Small intestine (tissue), 7 donors: Measurements from ENCODE around the gene HSD11B2. TPM values are rescaled to one million over a fixed set of nuclear protein-coding genes. Genes with fewer than 3 reads are reported as not detected.

Experiments used
- DNase-seq, 2 donors: peaks; one replicate each; pipeline versions ENCODE4 v3.0.0 to v3.0.0-alpha.2; 2013
- FAIRE-seq: peaks from 2 replicates; lab custom pipeline; 2012; peaks lifted over from hg19 to GRCh38; lab: Jason Lieb, UNC
- H3K27ac ChIP-seq, 3 donors: one replicate each; pipeline ENCODE4 v1.5.1; 2013; ENCODE audit warnings: low read length in 2 of 3, mild to moderate bottlenecking in 2 of 3, control low read depth in 1 of 3, inconsistent platforms in 1 of 3, low read depth in 1 of 3, moderate library complexity in 1 of 3
- H3K27me3 ChIP-seq, 3 donors: one replicate each; pipeline ENCODE4 v1.6.1; 2013; ENCODE audit warnings: low read length in 3 of 3, inconsistent platforms in 1 of 3; ENCODE audit not compliant: control insufficient read depth in 3 of 3, insufficient read depth in 3 of 3
- H3K36me3 ChIP-seq, 3 donors: one replicate each; pipeline ENCODE4 v1.6.1; 2013; ENCODE audit warnings: low read length in 3 of 3, inconsistent platforms in 1 of 3, low read depth in 1 of 3, mild to moderate bottlenecking in 1 of 3, moderate library complexity in 1 of 3; ENCODE audit not compliant: control insufficient read depth in 3 of 3, insufficient read depth in 2 of 3
- H3K4me1 ChIP-seq, 3 donors: one replicate each; pipeline ENCODE4 v1.6.1; 2013; ENCODE audit warnings: low read length in 2 of 3, inconsistent platforms in 1 of 3, low read depth in 1 of 3, mild to moderate bottlenecking in 1 of 3, moderate library complexity in 1 of 3; ENCODE audit not compliant: control insufficient read depth in 3 of 3, insufficient read depth in 2 of 3
- H3K4me3 ChIP-seq, 3 donors: one replicate each; pipeline ENCODE4 v1.5.1; 2013; ENCODE audit warnings: low read length in 3 of 3, control low read depth in 1 of 3, inconsistent platforms in 1 of 3, low read depth in 1 of 3, mild to moderate bottlenecking in 1 of 3, moderate library complexity in 1 of 3
- H3K9me3 ChIP-seq, 2 donors: one replicate each; pipeline ENCODE4 v1.6.1; 2013; ENCODE audit warnings: low read depth in 1 of 2, low read length in 1 of 2; ENCODE audit not compliant: control insufficient read depth in 2 of 2, insufficient read depth in 1 of 2
- WGBS, 3 donors: extraction: QIAGEN DNeasy Blood & Tissue Kit; methylation state at CpG; one replicate each; pipeline ENCODE4 v1.1.7; 2013; 5-methylcytosine and 5-hydroxymethylcytosine counted together
- polyA plus RNA-seq, 4 donors: library from polyadenylated mRNA; stranded (reverse) in 3 of 4; unstranded in 1 of 4; fragments of 200-250 nt in 3 of 4; fragments of 120-200 nt in 1 of 4; gene quantifications; one replicate each; pipeline versions ENCODE4 v1.2.1 to v1.2.3, GENCODE V29; 2013
- donor health status: healthy with polysubstance abuse.
- donor health status: control.
- donor health status: control.
- donor health status: Bipolar disorder and iron deficiency.
- donor health status: healthy.

HSD11B2 gene
- polyA plus RNA-seq, 4 donors: 9.7 to 166 (median 111) TPM

DNA sequence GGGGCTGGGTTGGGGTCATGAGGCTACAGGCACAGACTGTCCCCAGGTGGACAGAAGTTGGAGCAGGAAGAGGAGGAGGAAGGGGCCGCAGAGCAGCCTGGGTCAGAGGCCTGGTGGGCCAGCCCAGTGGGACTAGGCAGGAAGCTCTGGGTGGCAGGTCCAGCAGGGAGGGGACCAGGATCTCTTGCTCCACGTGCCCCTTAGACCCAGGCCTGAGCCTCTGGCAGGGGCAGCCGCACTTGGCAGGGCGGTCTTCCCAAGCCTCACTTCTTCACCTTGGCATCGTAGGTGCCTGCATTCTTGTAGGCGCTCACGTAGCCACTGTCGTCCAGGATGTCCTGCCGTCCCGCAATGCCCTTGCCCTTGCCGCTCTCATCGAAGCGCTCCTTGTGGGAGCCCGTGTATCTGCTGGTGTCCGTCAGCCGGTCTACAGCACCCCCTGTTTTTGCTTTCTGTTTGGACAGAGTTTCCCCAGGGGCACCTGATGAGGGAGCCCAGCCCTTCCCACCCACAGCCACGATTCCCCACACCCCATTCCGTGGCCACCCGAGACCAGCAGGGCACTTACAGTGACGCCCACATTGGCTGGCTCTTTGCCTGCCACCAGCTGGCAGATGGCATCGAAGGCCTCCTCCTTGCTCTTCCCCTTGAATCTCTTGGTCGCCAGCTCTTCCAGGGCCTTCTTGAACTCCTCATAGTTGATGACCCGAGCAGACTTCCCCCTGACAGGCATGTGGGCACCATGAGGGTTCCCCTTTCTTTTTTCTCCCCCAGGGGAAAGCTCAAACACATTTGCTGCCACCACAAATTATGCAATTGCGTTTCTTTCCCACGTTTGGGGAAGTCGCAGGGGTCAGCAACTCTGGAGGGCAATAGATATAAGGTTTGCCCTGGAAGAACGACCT is 40.8 kb upstream of the HSD11B2 start:
- DNase-seq (no peak), FAIRE-seq (no peak)
- H3K4me3 ChIP-seq: no peak overlapping the region
- 77 to 81% (median 81%) methylated on average over 27 of the region's 27 CpGs for WGBS, 3 donors
- no peaks in the 10 kb centered on the region for H3K9me3 ChIP-seq
- H3K4me1 ChIP-seq: peaks cover 0 to 32% (median 9%) of the 10 kb centered on the region in 3 donors
- H3K36me3 ChIP-seq: peaks cover 0 to 34% (median 0%) of the 10 kb centered on the region in 3 donors
- H3K27me3 ChIP-seq: peaks cover 0 to 15% (median 0%) of the 10 kb centered on the region in 3 donors
- H3K27ac ChIP-seq: no peak overlapping the region

DNA sequence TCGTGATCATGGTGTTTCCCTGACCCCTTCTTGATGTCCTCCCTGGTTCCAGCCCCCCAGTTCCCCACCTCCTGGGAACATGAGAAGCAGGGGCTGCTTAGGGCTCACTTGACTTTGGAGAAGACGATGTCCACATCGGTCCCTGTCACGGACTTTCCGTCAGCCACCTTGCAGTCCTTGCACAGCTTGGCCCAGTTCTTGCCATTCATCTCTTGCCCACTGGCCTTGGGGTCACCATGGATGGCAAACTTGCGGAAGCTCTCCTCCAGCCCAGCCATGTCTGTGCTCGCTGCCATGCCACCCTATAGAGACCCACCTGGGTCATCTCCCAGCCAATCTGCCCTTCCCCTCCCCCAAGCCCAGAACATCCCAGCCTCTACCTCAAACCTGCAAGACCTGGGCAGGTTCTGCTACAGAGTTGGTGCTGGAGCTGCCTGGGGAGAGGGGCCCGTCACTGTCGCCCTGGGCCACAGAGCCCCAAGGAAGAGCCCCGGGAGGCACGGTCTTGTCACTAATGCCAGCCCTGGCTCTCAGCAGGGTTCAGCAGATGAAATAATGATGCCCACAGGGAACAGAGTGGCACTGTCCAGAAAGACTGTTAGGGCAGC is 40.0 kb upstream of the HSD11B2 start:
- Histone ChIP-seq H3K36me3 (peaks cover 0 to 34% (median 0%) of the 10 kb centered on the region in 3 donors), H3K27ac (no peak overlapping the region), H3K27me3 (peaks cover 0 to 19% (median 0%) of the 10 kb centered on the region in 3 donors), H3K4me1 (peaks cover 0 to 40% (median 15%) of the 10 kb centered on the region in 3 donors), H3K9me3 (no peaks in the 10 kb centered on the region), H3K4me3 (no peak overlapping the region)
- FAIRE-seq (no peak), DNase-seq (no peak)
- 89 to 93% (median 93%) methylated on average over 11 of the region's 11 CpGs for WGBS, 3 donors

DNA sequence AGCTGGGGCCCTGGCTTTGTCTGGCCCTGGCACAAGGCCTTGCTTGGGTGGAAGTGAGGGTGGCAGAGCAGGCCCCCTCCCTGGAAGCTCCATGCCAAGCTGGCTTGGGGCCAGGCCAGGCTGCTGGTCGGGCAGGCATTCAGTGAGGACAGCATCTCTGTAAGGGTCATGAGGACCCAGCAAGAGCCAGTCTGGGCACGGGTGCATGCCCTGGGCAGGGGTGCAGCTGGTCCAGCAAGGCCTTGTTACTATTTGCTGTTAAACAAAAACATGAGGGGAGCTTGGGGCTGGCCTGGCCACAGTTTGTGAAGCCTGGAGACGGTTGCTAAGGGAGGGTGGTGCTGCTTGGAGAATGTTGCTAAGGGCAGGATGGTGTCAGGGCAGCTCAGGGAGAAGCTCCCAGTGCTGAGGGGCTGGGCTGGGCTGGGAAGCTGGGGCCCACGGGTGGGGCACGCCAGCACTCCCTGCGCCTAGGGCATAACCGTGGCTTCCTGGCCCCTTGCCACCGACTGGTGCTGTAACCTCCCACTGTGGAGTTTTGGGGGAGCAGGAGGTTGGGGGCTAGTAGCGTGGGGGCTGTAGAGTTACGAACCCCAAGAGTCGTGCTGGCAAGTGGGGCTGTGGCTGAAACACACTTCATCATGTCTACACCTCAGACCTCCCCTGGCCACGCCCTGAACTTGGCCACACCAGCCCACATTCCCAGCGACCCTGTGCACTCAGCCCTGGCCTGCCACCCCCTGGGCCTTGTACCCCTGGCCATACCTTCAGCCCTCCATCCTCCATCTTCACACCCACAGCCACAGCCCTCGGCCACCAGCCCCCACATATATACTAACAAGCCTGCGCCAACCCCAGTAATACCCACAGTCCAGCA is 39.3 kb upstream of the HSD11B2 start:
- Histone ChIP-seq H3K27me3 (peaks cover 0 to 19% (median 0%) of the 10 kb centered on the region in 3 donors), H3K4me3 (peak overlapping the region in 1 of 3 donors; percentile 59), H3K27ac (peak overlapping the region in 2 of 3 donors; percentile 11 to 56), H3K9me3 (no peaks in the 10 kb centered on the region), H3K36me3 (peaks cover 0 to 34% (median 0%) of the 10 kb centered on the region in 3 donors), H3K4me1 (peaks cover 0 to 47% (median 21%) of the 10 kb centered on the region in 3 donors)
- WGBS, 3 donors: 48 to 59% (median 51%) methylated on average over 14 to 15 of the region's 15 CpGs
- DNase-seq (peak in 1 of 2 donors; percentile 31), FAIRE-seq (no peak)

DNA sequence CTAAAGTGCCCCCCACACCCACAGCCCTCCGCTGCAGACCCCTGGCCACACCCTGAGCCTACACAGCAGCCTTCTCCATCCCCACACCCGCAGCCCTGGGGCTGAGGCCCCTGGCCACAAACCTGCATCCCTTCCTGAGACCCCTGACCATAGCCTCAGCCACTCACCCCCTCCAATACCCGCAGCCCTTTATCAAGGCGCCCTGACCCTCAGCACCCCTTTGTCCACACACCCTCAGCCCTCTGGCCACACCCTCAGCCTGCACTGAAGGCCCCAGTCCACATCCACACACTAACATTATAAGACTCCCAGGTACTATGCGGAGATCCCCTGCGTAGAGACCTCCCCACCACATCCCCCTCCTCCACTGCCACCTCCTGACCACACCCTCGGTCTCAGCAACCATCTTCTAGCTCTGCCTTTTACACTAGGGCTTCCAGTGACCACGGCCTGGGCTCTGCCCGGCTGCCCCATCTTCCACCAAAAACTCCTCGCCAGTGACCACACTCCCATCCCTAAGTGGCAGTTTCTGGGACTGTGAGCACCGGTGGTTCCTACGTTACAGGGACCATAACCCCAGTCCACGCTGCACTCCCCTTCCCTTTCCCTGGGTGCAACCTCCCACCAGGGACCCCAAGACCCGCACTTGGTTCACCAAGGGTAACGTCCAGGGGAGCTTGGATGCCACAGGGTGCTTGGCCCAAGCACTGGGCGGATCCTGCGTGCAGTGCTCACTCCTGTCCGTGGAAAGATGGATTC is 38.4 kb upstream of the HSD11B2 start:
- 75 to 76% (median 76%) methylated on average over 18 of the region's 18 CpGs for WGBS, 3 donors
- peaks cover 0 to 53% (median 21%) of the 10 kb centered on the region in 3 donors for H3K4me1 ChIP-seq
- H3K36me3 ChIP-seq: peaks cover 0 to 31% (median 0%) of the 10 kb centered on the region in 3 donors
- DNase-seq: no peak
- peak overlapping the region in 1 of 3 donors; percentile 59 for H3K4me3 ChIP-seq
- H3K27ac ChIP-seq: peak overlapping the region in 2 of 3 donors; percentile 56 to 61
- H3K27me3 ChIP-seq: peaks cover 0 to 19% (median 0%) of the 10 kb centered on the region in 3 donors
- H3K9me3 ChIP-seq: no peaks in the 10 kb centered on the region
- no peak for FAIRE-seq

DNA sequence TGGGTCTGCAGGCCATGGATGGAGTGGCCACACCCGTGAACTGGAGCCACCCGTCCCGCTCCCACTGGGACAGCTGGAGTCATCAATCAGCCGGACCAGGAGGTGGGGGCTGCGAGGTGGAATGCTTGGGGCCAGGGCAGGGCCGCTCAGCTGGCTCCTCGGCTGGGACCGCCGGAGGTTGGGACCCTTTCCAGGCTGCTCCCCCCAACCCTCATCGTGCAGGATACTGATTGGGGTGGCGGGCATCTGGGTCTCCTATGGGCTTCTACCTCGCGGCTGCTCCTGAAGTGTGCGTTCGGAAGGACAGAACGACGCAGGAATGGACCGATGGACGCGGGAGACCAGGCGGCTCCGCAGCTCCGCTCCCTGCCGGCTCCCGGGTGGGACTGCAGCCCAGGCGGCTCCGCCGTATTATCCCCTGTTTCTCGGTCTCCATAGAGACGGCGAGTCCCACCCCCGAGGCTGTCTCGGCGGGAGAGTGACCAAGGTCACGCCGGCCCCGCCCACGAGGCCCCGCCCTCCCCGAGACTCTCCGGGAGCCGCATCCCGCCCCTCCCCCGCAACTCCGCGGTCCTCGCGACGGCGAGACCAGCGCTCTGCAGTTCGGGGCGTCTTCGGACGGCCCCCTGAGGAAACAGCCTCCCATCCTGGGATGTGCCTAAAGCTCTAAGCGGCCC is 37.7 kb upstream of the HSD11B2 start, which contains the start of gene TPPP3:
Gene TPPP3 (minus strand): TSS at position 388 of the 677 bp plus-strand sequence. CDS start 2,387 bp downstream, outside the sequence.
- peaks cover 0 to 33% (median 0%) of the 10 kb centered on the region in 3 donors for H3K36me3 ChIP-seq
- 2 to 4% (median 3%) methylated on average over 49 to 56 of the region's 56 CpGs for WGBS, 3 donors
- peak within 1 kb of the TSS in 2 of 3 donors; percentile 56 to 85 for H3K27ac ChIP-seq
- peaks cover 0 to 19% (median 0%) of the 10 kb centered on the region in 3 donors for H3K27me3 ChIP-seq
- peaks cover 0 to 53% (median 21%) of the 10 kb centered on the region in 3 donors for H3K4me1 ChIP-seq
- H3K4me3 ChIP-seq: peak within 1 kb of the TSS in 1 of 3 donors; percentile 59
- peak; percentile 76 to 94 for DNase-seq
- FAIRE-seq: no peak
- no peaks in the 10 kb centered on the region for H3K9me3 ChIP-seq

DNA sequence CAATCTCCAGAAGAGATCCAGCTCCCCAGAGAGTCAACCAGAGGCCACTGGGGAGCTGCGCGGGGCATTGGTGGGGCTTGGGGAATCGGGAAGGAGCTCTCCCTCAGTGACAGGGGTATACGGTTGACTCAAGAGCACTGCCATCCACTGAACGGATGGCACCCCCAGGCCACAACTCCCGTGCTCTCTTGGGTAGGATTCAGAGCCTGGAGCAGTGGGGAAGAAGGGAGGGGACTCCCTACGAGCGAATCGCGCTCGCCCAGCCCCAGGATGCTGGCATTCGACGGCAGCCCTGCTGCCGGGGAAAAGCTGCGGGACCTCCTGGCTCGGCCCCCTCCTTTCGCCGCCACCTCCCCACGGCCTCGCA is 37.1 kb upstream of the HSD11B2 start:
- Histone ChIP-seq H3K9me3 (no peaks in the 10 kb centered on the region), H3K36me3 (peaks cover 0 to 30% (median 0%) of the 10 kb centered on the region in 3 donors), H3K27ac (peak overlapping the region in 2 of 3 donors; percentile 56 to 85), H3K27me3 (peaks cover 0 to 19% (median 0%) of the 10 kb centered on the region in 3 donors), H3K4me1 (peaks cover 0 to 53% (median 21%) of the 10 kb centered on the region in 3 donors), H3K4me3 (peak overlapping the region in 1 of 3 donors; percentile 26)
- DNase-seq (no peak), FAIRE-seq (no peak)
- 19 to 40% (median 34%) methylated on average over 13 to 20 of the region's 20 CpGs for WGBS, 3 donors
